ENCODE data around the gene LACRT.
"Not testable (repeated sequence)": the region's sequence is repeated elsewhere in the genome, so short reads cannot be mapped to it uniquely, and the experiment has no call there.

Gene LACRT, protein sequence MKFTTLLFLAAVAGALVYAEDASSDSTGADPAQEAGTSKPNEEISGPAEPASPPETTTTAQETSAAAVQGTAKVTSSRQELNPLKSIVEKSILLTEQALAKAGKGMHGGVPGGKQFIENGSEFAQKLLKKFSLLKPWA

DNA sequence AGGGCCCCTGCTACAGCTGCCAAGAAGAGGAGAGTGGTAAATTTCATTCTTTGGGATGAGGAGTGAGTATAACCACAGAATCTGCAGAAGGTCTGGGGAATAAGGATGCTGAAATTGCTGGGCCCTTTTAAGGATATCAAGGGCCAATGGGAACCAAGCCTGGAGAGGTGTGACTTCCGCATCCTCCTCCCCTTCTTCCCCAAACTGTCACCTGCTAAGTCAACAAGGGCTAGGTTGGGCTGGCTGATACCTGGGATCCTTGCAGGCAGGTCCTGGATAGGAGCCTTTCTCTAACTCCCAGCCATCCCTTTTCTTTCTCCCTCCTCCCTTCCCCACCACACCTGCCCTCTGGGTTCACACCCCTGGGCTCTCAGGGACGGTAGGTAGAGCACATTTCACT lies at the start of gene LACRT:
Gene LACRT, minus strand, starts transcription at position 101 of the 400 bp plus-strand sequence. Its CDS starts 54 bp downstream, at position 47.
- no peak for DNase-seq

DNA sequence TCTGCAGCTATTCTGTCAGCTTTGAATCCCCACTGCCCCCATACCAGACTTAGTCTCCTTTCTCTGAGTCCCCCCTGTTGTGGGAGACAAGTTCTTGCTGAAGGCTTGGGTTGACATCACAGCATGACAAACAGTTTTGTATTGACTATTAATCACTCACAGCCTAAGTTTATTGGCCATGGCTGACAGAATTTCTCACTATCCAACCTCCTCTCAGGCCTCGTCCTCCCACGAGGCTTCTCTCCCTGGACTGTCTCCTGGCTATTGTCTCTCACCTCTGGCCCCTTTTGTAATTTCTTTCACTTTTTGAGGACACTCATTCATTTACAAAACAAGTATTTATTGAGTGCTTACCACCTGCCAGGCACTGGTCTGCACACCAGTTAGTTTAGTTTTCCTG lies 48.7 kb upstream of the LACRT start:
- DNase-seq, result no peak

DNA sequence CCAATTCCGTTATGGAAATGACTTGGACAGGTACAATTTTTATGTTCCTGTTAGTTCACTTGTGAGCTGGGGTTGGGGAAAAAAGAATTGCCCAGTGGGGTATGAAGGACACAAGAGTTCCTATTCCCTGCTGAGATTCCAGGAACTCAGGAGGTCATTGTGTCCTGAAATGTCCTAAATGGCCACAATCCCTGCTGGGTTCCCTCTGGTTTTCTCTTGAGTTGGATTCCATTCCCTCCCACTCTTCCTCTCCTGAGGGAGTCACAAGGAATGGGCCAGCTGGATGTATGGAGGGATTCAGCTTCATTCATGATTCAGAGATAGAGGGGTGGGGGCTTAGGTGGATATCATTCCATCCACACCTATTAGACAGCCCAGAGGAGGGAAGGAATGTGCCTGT lies 48.0 kb upstream of the LACRT start:
- DNase-seq, result no peak

DNA sequence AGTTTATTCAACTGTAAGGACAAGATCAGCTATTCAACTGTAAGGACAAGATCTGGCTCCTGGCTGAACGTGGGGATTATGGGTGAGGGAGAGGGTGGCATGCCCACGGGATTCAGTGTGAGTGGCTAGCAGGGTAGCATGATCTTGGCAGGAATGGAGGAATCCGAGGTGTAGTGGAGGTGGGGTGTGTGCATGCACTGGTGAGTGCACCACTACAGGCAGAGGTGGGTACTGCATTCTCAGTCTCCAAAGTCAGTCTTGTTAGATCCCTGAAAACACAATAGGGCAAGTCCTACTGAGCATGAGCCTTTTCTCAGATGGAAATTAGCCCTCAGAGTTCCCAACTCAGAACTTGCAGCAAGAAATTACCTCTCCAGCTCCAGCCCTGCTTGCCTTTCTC lies 45.7 kb upstream of the LACRT start:
- peak; percentile 24 for DNase-seq

DNA sequence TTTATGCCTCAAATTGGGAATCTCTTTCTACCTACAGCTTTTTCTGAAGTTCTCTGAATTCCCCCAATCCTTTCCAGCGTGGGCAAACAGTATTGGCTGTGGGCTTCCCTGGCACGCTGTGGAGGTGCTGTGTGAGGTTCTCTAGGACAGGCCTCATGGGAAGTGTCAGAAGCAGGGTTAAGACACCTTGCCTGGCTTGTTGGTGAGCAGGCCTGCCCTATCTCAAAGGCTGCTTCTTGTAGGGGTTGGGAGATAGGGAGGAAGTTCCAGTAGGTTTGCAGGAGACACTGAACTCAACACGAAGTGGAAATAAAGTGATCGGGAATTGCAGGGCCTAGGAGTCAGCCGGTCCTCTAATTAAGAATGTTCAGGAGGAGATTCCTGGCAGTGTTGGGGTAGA lies 43.4 kb upstream of the LACRT start:
- DNase-seq, result no peak

DNA sequence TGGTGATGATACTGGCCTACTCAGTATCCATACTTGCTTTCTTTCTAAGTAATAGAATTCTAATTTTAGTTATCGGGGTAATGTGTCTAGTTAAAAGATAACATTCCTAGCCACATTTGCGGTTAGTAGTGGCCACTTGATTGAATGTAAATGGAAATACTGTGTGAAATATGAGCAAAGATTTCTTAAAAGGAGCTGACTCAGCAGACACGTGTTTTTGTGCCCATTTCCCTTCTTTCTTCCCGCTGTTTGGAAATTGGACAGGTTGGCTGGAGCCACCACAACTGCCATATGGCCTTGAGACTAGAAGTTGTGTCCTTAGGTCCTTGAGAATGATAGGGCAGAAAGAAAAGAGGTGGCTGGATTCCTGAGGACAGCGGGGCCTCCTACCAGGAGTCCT lies 33.2 kb upstream of the LACRT start:
- DNase-seq, result no peak

DNA sequence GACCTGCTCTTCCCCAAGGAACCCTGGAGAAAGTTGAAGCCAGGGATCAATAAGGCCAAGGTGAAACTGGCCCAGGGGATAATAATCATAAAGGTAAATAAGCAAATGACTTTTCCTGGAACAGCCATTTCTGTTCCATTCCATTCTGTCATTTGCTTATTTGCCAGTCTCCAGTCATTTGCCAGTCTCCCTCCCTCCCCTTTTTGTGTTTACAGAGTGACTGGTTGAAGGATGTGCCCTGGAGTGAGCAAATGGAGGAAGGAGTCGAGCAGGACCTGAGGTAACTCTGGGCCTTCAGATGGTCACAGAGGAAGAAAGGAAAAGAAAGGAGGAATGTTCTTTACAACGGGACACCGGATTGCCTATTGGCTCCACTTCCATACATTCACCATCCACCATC lies 31.3 kb upstream of the LACRT start:
- DNase-seq, result no peak

DNA sequence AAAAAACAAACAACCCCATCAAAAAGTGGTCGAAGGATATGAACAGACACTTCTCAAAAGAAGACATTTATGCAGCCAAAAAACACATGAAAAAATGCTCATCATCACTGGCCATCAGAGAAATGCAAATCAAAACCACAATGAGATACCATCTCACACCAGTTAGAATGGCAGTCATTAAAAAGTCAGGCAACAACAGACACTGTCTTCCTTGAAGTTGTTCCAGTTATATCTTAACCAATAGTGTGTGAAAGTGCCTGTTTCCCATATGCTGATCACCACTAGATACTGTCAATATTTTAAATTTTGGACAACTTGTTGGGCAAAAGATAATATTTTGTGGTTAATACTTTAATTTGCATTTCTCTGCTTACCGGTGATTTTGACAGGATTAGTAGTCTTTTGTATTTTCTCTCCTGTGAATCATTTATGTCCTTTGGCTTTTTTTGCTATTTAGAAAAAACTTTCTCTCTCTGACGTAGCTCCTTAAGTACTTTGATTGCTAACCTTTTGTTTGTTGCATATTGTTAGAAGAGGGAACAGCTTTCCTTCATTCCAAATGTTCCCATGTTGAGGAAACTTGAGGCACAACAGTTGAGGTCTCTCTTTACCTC lies 30.4 kb upstream of the LACRT start:
- not testable (repeated sequence) for DNase-seq

DNA sequence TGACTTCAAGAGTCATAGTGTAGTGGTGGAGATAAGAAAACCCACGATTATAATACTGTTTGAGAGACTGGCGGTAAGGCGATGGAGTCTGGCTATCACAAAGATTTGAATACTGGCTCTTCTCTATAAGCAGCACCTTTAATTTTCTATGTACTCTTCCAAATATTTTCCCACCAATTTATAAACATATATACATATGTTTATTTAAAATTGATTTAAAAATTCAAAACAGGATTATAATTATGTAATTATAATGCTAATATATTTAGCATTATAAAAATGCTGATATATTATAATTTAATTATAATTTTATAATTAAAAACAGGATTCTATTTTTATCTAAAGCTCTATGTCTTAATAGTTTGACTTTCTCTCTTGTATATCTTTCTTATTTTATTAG lies 28.9 kb upstream of the LACRT start:
- DNase-seq, result no peak

DNA sequence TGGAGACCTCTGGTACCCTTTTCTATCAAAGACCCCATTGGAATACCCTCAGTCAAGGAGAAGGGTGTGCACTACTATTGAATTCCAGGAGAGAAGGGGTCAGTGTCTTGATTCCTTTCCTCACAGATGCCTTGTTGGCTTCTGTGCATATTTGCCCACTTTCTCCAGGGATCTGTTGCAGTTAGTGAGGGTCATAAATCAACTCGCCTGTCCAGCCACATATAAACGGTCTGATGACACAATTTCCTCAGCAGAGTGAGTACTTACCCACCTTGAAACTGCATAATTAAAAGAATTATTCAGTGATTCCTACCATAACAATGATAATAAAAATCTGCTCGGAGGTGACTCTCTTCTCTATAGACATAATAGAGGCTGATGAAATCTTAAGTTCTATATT lies 27.3 kb upstream of the LACRT start:
- DNase-seq, result no peak

DNA sequence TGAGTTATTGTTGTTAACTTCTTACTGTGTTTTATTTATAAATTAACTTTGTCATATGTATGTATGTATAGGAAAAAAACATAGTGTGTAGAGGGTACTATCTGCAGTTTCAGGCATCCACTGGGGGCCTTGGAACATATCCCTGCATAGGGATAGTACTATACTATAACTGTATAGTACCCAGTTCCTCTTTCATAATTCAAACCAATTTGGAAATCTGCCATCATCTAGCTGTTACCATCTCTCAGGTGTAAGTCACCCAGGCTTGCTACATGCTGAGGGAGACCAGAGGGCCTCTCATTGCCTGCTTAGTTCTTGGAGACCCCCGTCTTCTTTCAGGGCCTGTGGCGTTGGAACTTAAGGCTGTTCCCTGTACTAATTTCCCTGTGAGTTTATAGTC lies 26.4 kb upstream of the LACRT start:
- no peak for DNase-seq

DNA sequence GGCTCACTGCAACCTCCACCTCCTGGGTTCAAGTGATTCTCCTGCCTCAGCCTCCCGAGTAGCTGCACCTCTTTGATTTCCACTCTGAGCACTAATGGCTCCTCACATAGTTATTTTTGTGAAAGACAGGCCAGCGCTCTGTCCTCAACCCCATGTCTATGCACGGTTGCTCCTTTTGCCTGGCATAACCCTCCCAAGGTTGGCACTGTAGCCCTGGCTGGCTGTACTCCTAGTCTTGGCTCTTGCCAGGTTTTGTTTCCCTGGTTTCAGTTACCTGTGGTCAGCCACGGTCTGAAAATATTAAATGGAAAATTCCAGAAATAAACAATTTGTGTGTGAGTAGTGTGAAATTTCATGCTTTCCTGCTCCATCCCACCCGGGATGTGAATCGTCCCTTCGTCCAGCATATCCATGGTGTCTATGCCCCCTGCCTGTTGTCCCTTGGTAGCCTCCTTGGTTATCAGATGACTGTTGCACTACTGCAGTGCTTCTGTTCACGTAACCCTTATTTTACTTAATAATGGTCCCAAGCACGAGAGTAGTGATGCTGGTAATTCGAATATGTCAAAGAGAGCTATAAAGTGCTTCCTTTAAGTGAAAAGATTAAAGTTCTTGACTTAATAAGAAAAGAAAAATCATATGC lies 25.7 kb upstream of the LACRT start:
- no peak for DNase-seq

DNA sequence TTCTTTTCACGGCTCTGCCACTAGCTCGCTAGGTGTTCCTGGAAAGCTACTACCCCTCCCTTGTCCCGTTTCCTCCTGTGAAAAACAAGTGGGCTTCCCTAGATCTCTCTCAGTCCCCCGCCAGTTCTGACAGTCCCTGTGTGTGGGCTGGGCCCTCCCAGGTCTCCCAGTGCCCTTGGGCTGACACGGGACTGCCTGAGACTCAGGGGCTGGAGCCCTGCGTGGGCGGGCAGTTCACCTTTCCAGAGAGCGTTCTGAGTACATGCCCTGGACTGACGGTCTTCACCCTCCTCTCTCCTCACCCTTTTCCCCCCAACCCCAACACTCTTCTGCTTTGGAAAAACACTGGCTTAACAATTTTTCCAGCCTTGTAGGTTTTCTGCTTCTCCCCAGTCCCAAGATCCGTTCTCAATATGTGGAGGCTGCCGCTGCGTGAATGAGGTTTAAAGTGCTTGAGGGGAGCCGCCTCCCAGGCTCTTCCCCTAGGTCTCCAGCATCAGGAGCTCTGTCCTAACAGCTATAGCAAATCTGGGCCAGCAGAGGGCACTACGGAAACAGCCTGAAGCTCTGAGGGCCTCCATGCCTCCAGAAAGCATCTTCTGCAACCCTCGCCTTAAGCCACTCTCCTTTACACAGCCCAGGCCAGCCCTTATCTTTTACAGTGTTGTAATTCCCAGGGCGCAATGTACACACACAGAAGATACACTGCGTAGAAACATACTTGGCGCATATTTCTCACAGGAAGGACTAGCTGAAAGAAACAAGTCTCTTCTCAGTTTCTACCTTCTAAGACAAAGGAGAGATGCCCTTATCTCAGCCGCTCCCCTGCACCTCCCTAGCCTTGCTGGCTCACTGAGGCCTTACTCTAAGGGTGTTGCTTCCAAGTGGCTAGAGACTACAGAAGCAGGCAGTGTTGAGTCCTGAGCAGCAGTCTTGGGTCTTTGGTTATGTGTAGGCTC lies 23.9 kb upstream of the LACRT start:
- DNase-seq, result peak; percentile 55

DNA sequence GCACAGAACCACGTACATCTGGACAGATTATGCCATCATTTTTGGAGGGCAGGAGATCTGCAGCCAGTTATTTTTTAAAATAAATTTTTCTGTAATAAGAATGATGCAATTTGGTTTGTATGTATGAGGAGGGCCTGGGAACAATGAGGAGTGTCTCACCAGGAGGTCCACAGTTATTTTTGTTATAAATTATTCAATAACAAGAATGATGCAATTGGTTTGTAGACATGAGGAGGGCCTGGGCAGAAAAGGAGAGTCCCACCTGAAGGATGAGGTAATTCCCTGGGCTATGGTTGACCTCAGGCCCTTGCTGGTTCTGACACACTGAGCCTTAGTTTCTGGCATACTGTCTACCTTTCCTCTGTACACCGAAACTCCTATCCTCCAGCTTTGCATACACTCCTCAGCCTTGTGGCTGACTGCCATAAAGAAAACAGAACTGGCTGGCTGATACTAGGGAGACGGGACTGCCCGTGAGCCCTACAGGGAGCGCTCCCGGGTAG lies 22.5 kb upstream of the LACRT start:
- no peak for DNase-seq

DNA sequence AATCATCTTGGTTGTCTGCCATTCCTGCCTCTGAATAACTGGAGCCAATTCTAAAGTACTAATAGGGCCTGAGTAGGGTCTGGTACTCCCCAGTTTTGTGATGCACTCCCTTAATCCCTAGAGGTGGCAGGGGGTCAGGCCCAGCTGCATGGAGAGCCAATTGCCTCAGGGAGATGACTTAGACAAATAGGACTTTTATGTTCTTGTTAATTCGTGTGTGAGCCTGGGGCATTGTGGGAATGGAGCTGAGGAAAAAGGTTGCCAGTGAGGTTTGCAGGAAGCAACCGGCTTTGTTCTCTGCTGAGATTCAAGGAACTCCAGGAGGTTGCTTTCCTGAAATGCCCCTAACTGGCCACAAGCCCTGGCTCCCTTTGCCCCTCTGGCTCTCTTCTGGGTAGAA lies 20.2 kb upstream of the LACRT start:
- no peak for DNase-seq

DNA sequence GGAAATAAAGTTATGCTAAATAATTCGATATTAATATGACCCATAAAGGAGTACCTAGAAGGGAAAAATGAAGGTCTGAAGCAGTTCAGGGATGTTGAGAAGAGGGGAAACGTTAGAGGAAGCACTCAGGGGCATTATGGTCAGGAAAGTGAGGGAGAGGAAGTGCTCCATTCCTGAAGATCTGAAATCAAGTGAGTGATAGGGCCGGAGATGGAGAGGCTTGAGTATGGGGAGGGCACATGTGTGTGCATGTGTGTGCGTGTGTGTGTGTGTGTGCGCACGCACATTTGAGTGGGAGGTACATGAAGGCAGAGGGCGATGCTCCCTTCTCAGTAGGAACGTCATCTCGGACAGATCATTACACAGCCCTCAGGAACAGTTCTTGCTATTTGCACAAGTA lies 18.3 kb upstream of the LACRT start:
- no peak for DNase-seq

DNA sequence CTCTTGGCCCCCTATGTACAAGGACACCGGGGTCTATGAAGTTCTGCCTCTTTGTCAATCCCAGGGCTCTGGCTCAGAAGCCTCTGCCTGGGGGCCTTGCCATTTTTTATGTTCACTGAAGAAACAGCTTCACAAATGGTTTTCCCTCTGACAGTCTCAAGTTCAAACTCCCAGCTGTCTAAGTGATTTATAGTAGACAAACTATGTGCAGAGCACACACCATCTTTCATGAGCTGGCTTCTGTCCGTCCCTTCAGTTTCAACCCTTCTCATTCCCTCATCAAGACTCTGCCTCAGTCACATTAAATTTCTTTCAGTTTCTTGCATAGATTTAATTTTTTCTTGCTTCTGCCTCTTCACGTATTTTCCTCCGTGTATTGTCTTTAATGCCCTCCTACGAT lies 16.2 kb upstream of the LACRT start:
- DNase-seq, result no peak

DNA sequence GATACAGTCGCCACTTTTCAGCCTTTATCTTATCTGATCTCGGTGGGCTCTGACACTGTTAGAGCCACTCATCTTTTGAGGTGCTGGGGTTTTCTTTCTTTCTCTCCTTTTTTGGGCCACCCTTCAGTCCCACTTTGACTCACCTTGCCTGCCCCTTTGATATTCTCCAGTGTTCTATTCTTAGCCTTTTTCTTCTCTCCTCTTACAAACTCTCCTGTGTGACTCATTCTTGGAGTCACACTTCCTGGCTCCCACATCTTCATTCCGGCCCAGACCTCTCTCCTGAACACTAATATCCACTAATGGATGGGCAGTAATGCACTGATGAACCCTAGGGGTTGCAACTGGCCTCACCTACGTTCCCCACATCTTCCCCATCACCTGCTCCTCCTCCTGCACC lies 15.7 kb upstream of the LACRT start:
- DNase-seq, result no peak

DNA sequence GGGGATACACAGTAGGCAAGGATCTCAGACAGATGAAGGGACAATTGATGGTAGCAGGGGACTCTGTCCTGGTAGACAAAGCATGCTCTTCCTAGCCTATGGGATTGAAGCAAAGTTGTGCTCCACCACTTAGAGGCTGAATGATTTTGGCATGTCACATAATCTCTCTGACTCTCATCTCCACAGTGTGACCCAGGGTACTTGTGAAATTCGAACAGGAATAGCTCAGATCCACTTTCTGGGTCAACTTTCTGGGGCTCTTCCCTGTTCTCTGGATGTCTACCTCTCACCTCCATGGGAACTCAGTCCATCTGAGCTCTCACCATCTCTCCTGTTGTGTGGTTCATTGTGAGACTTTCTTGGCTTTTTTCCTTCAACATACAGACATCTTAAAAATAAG lies 15.1 kb upstream of the LACRT start:
- no peak for DNase-seq

DNA sequence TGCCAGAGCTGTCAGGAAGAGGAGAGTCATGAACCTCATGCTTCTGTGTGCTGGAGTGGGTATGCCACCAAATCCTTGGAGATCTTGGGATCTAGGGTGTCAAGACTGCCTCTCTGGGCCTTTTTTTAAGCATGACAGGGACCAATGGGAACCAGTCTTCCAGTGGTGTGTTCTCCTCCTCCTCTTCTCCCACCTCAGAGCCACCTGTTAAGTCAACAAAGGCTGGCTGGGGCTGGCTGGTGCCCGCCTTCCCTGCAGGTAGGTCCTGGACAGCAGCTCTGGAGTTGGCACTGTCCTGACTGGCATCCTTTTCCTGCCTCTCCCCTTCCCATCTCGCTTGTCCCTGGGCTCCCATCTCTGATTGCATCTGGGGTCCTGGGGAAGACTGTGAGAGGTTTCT lies 13.6 kb upstream of the LACRT start, which contains the start of gene DCD:
Gene DCD, minus strand, starts transcription at position 101 of the 400 bp plus-strand sequence. Its CDS starts 62 bp downstream, at position 39.
- DNase-seq, result no peak

DNA sequence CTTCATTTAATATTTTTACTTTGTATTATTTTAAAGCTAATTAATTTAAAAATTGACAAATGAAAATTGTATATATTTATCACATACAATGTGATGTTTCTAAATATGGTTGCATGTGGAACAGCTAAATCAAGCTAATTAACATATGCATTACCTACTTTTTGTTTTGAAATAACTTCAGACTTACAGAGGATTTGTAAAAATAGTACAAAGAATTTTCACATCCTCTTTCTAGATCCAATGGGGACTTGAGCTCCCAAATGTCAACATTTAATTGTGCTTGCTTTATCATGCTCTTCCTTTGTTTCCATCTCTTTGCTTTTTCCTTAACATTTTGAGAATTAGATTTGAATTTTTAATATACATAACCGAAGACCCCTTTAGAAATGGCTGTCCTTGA lies 6.9 kb upstream of the LACRT start:
- no peak for DNase-seq

DNA sequence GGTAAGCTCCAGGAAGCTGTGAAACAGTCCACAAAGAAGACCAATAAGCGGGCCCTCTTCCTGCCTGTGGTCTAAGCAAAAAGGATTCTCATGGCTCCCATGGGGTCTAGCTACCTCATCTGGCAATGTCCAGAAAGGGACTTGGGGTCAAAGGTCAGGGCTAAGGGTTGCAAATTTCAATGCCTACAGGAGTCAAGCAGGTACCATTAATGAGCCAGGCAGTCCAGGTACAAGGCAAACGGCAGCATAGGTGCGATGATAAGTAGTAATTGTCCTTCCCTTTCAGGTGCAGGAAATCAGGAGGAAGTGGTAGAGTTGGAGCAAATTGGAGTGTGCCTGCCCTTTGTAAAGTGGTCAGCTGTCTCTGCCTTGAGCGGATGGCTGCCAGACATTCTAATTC lies 6.4 kb upstream of the LACRT start:
- DNase-seq, result no peak

DNA sequence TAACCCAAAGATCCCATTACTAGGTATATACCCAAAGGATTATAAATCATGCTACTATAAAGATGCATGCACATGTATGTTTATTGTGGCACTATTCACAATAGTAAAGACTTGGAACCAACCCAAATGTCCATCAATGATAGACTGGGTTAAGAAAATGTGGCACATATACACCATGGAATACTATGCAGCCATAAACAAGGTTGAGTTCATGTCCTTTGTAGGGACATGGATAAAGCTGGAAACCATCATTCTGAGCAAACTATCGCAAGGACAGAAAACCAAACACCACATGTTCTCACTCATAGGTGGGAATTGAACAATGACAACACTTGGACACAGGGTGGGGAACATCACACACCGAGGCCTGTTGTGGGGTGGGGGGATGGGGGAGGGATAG lies 4.4 kb upstream of the LACRT start:
- DNase-seq, result not testable (repeated sequence)
